SK-N-SH (cell line): ENCODE results near the gene DSG2. TPM values are rescaled to one million over a fixed set of nuclear protein-coding genes. Genes with fewer than 3 reads are reported as not detected.

Source experiments
- CTCF ChIA-PET: fragments of 300-600, 350-600 bp; formaldehyde crosslinking; extraction: SDS; loops from one replicate; lab custom pipeline; 2021; lab: Yijun Ruan, JAX
- POLR2A ChIA-PET: fragments of 350-600 bp; sonication (Branson Sonifier 250); formaldehyde crosslinking; extraction: SDS; loops from one replicate; lab custom pipeline; 2020; ENCODE audit warnings: antibody characterized with exemption, inconsistent platforms; lab: Yijun Ruan, JAX
- DNase-seq: peaks from one replicate; pipeline ENCODE4 v3.0.0; 2012
- H2AFZ ChIP-seq: fragments of 200-600 bp; sonication (generic); 2 replicates; pipeline ENCODE4 v1.8.1; 2016; ENCODE audit warnings: antibody characterized with exemption, mild to moderate bottlenecking, low read depth
- H3F3A ChIP-seq: fragments of 200-600 bp; sonication (generic); replicated peaks from 2 replicates; pipeline ENCODE3; 2016; ENCODE audit warnings: antibody characterized with exemption, mild to moderate bottlenecking; ENCODE audit not compliant: insufficient read depth
- H3K27ac ChIP-seq, 2 experiments: fragments of 200-500 bp in 1 of 2; fragments of 200-600 bp in 1 of 2; sonication (Bioruptor generic) in 1 of 2; sonication (generic), shearing (Covaris generic) in 1 of 2; 2 replicates each; pipeline versions ENCODE4 v1.5.1 to v1.6.1; 2014 to 2016; ENCODE audit warnings: low read depth in 2 of 2, inconsistent platforms in 1 of 2, low read length in 1 of 2, mild to moderate bottlenecking in 1 of 2, mixed read lengths in 1 of 2
- H3K27me3 ChIP-seq: fragments of 200-600 bp; sonication (generic), shearing (Covaris generic); 2 replicates; pipeline ENCODE4 v1.6.1; 2016; ENCODE audit warnings: mixed run types; ENCODE audit not compliant: insufficient read depth
- H3K36me3 ChIP-seq, 2 experiments: fragments of 200-500 bp in 1 of 2; fragments of 200-600 bp in 1 of 2; sonication (Bioruptor generic) in 1 of 2; sonication (generic) in 1 of 2; replicated peaks in 1 of 2; 2 replicates each; pipeline versions ENCODE3 to v1.5.1; 2014 to 2016; ENCODE audit warnings: low read length in 1 of 2, mild to moderate bottlenecking in 1 of 2; ENCODE audit not compliant: insufficient read depth in 2 of 2, control insufficient read depth in 1 of 2
- H3K4me1 ChIP-seq, 2 experiments: fragments of 200-500 bp in 1 of 2; fragments of 200-600 bp in 1 of 2; sonication (Bioruptor generic) in 1 of 2; sonication (generic), shearing (Covaris generic) in 1 of 2; 2 replicates each; pipeline versions ENCODE4 v1.5.1 to v1.6.1; 2014 to 2016; ENCODE audit warnings: low read depth in 1 of 2, low read length in 1 of 2, mixed run types in 1 of 2; ENCODE audit not compliant: insufficient read depth in 2 of 2, control insufficient read depth in 1 of 2
- H3K4me2 ChIP-seq: fragments of 200-600 bp; sonication (generic), shearing (Covaris generic); 2 replicates; pipeline ENCODE4 v1.6.1; 2017; ENCODE audit warnings: mixed run types
- H3K4me3 ChIP-seq, 2 experiments: fragments of 200-500 bp in 1 of 2; fragments of 200-600 bp in 1 of 2; sonication (Bioruptor generic) in 1 of 2; sonication (generic), shearing (Covaris generic) in 1 of 2; 2 replicates each; pipeline versions ENCODE4 v1.5.1 to v1.8.1; 2014 to 2016; ENCODE audit warnings: low read depth in 2 of 2, inconsistent platforms in 1 of 2, low read length in 1 of 2, mild to moderate bottlenecking in 1 of 2, mixed read lengths in 1 of 2, moderate library complexity in 1 of 2
- H3K79me2 ChIP-seq: fragments of 200-600 bp; sonication (generic); 2 replicates; pipeline ENCODE4 v1.8.1; 2017; ENCODE audit warnings: mild to moderate bottlenecking; ENCODE audit not compliant: insufficient read depth
- H3K9ac ChIP-seq: fragments of 200-600 bp; sonication (generic); 2 replicates; pipeline ENCODE4 v1.6.1; 2017; ENCODE audit warnings: mixed run types
- H3K9me2 ChIP-seq: fragments of 200-600 bp; sonication (generic); 2 replicates; pipeline ENCODE4 v1.6.1; 2017; ENCODE audit warnings: mixed run types
- H3K9me3 ChIP-seq: fragments of 200-600 bp; sonication (generic); 2 replicates; pipeline ENCODE4 v1.6.1; 2017; ENCODE audit warnings: mixed run types, mild to moderate bottlenecking, moderate library complexity
- H4K20me1 ChIP-seq: fragments of 200-600 bp; sonication (generic); 2 replicates; pipeline ENCODE4 v1.6.1; 2017; ENCODE audit warnings: mild to moderate bottlenecking, mixed run types; ENCODE audit not compliant: insufficient read depth
- CTCF ChIP-seq: fragments of 200-600 bp; sonication (generic); IDR thresholded peaks from 2 replicates; pipeline ENCODE4 v1.6.1; 2017; ENCODE audit warnings: antibody characterized with exemption, mild to moderate bottlenecking, moderate library complexity
- ELF1 ChIP-seq: IDR thresholded peaks from 2 replicates; pipeline ENCODE4 v1.4.0; 2012
- EP300 ChIP-seq, 2 experiments: IDR thresholded peaks; 2 replicates each; pipeline versions ENCODE4 v1.4.0 to v1.6.1; 2012; ENCODE audit warnings: borderline replicate concordance in 1 of 2, low read depth in 1 of 2, low read length in 1 of 2
- FOSL2 ChIP-seq: IDR thresholded peaks from 2 replicates; pipeline ENCODE4 v1.4.0; 2012; ENCODE audit warnings: low read depth, mild to moderate bottlenecking, moderate library complexity, borderline replicate concordance
- FOXM1 ChIP-seq: IDR thresholded peaks from 2 replicates; pipeline ENCODE4 v1.4.0; 2012; ENCODE audit warnings: low read depth, mild to moderate bottlenecking
- GABPA ChIP-seq: IDR thresholded peaks from 2 replicates; pipeline ENCODE4 v1.4.0; 2012; ENCODE audit warnings: low read depth, mild to moderate bottlenecking
- IRF3 ChIP-seq: fragments of 150-350 bp; IDR thresholded peaks from 2 replicates; pipeline ENCODE4 v1.6.1; 2016; ENCODE audit warnings: mild to moderate bottlenecking, low read depth, low read length
- MAX ChIP-seq: IDR thresholded peaks from 2 replicates; pipeline ENCODE4 v1.4.0; 2012; ENCODE audit warnings: low read depth
- MEF2A ChIP-seq: IDR thresholded peaks from 2 replicates; pipeline ENCODE4 v1.4.0; 2012; ENCODE audit warnings: low read depth, borderline replicate concordance
- MXI1 ChIP-seq: IDR thresholded peaks from 2 replicates; pipeline ENCODE4 v1.6.1; 2012; ENCODE audit warnings: mild to moderate bottlenecking, low read depth, low read length, improper control_type of control experiment
- NFIC ChIP-seq: IDR thresholded peaks from 2 replicates; pipeline ENCODE4 v1.4.0; 2012; ENCODE audit warnings: borderline replicate concordance
- NRF1 ChIP-seq: IDR thresholded peaks from 2 replicates; pipeline ENCODE4 v1.6.1; 2012; ENCODE audit warnings: low read depth, mild to moderate bottlenecking, low read length
- PBX3 ChIP-seq: IDR thresholded peaks from 2 replicates; pipeline ENCODE4; 2012
- RAD21 ChIP-seq: IDR thresholded peaks from 2 replicates; pipeline ENCODE4 v1.6.1; 2012; ENCODE audit warnings: mild to moderate bottlenecking, low read length
- RCOR1 ChIP-seq: fragments of 150-350 bp; IDR thresholded peaks from 2 replicates; pipeline ENCODE4 v1.6.1; 2017; ENCODE audit warnings: antibody characterized with exemption, low read length
- RXRA ChIP-seq: IDR thresholded peaks from 2 replicates; pipeline ENCODE4 v1.4.0; 2012; ENCODE audit warnings: low read depth, mild to moderate bottlenecking, borderline replicate concordance
- SMC3 ChIP-seq: IDR thresholded peaks from 2 replicates; pipeline ENCODE4 v1.6.1; 2012; ENCODE audit warnings: low read depth, low read length, improper control_type of control experiment
- TAF1 ChIP-seq: IDR thresholded peaks from 2 replicates; pipeline ENCODE4 v1.6.1; 2012; ENCODE audit warnings: low read depth, mild to moderate bottlenecking, low read length, moderate library complexity, borderline replicate concordance
- TCF12 ChIP-seq: IDR thresholded peaks from 2 replicates; pipeline ENCODE4 v1.4.0; 2012
- TEAD4 ChIP-seq: IDR thresholded peaks from 2 replicates; pipeline ENCODE4 v1.4.0; 2012; ENCODE audit warnings: mild to moderate bottlenecking, borderline replicate concordance; ENCODE audit not compliant: insufficient read depth
- YY1 ChIP-seq: IDR thresholded peaks from 2 replicates; pipeline ENCODE4 v1.4.0; 2012; ENCODE audit warnings: low read depth, mild to moderate bottlenecking
- WGBS: methylation state at CpG from one replicate; pipeline ENCODE4 v1.1.6; 2017; ENCODE audit warnings: low lambda C conversion rate; 5-methylcytosine and 5-hydroxymethylcytosine counted together
- polyA plus RNA-seq, 3 experiments: library from polyadenylated mRNA; depleted of rRNA; stranded (reverse); fragments of >200 nt; gene quantifications; 2 replicates each; pipeline ENCODE4 v1.2.3, GENCODE V29; 2012
- TF ChIP-seq, protein P1 (sequence below): fragments of 150-350 bp; IDR thresholded peaks from 2 replicates; pipeline ENCODE4 v1.6.1; 2017; ENCODE audit warnings: antibody characterized with exemption, low read length, low read depth, borderline replicate concordance

DSG2 gene
- polyA plus RNA-seq, 1 of the 3 experiments (the other 2 are of a cell fraction), result not detected

DNA sequence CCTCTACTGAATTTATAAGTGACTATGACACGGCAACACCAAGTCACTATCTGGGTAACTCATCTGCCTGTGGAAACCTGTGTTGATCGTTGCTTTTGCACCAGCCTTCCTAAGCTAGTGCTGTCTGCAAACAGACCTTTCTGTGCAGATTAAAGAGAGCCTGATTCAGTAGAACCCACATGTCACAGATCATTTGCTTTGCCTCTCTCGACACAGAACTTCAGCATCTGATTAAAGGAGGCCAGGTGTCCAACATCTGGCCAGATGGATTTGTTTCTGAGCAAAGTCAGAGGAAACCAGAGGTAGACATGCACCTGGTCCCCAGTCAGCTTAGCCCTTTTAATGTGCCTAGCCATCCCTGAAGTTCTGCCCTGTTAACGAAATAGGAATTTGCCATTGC lies 78.7 kb downstream of the DSG2 start:
- Histone ChIP-seq H2AFZ (no peak overlapping the region), H3K4me1 (no peaks in the 10 kb centered on the region; a peak in 1 of 4 replicates), H3K27ac (no peak overlapping the region), H3K4me2 (no peak overlapping the region), H3K27me3 (no peaks in the 10 kb centered on the region), H3F3A (no peaks in the 10 kb centered on the region), H3K9me3 (no peaks in the 10 kb centered on the region), H4K20me1 (no peaks in the 10 kb centered on the region), H3K4me3 (no peak overlapping the region), H3K79me2 (no peaks in the 10 kb centered on the region), H3K9ac (no peak overlapping the region), H3K36me3 (no peaks in the 10 kb centered on the region), H3K9me2 (no peaks in the 10 kb centered on the region)
- POLR2A ChIA-PET, result no interaction called here
- no peak for DNase-seq
- TF ChIP-seq YY1 (no peak), SMC3 (no peak), EP300 (IDR thresholded peaks at IDR 0.05; ENCODE audit: borderline replicate concordance in 1 of 2, low read depth in 1 of 2, low read length in 1 of 2) (no peak), PBX3 (no peak), TAF1 (no peak), MEF2A (no peak), MXI1 (no peak), FOXM1 (no peak), ELF1 (no peak), CTCF (no peak), TCF12 (no peak), RAD21 (no peak), IRF3 (no peak), NFIC (no peak)
- CTCF ChIA-PET, result interaction anchor here (0.7 to 2.2 kb wide), 3 partner anchors 11 to 146 kb away, joined by 3 to 8 read pairs (median 5); no protein-coding TSS in a partner anchor
- 40% methylated on average over 4 of the region's 4 CpGs for WGBS

GRCh38 chr18:31577195-31577594 lies 79.2 kb downstream of the DSG2 start:
- ChIA-PET POLR2A (no interaction called here), CTCF (interaction anchor here (2.2 kb wide), 1 partner anchor 12 kb away, joined by 8 read pairs; no protein-coding TSS in a partner anchor)
- H3K4me1 ChIP-seq, result no peaks in the 10 kb centered on the region; a peak in 2 of 4 replicates
- no peak overlapping the region for H3K4me2 ChIP-seq
- no peak overlapping the region for H3K4me3 ChIP-seq
- no peaks in the 10 kb centered on the region for H4K20me1 ChIP-seq
- H3K9me2 ChIP-seq, result no peaks in the 10 kb centered on the region
- 79% methylated on average over 1 of the region's 1 CpG for WGBS
- H3K27ac ChIP-seq, result no peak overlapping the region
- H3K9ac ChIP-seq, result no peak overlapping the region
- H3K27me3 ChIP-seq, result no peaks in the 10 kb centered on the region
- no peaks in the 10 kb centered on the region for H3K79me2 ChIP-seq
- H3K36me3 ChIP-seq, result no peaks in the 10 kb centered on the region
- peaks cover 3% of the 10 kb centered on the region for H3F3A ChIP-seq
- no peak overlapping the region for H2AFZ ChIP-seq
- no peaks in the 10 kb centered on the region for H3K9me3 ChIP-seq
- no peak for DNase-seq
- TF ChIP-seq RCOR1, result no peak
- TF ChIP-seq GABPA, result no peak
- TF ChIP-seq MAX, result no peak
- no peak for TF ChIP-seq NRF1
- no peak for TF ChIP-seq MXI1
- no peak for TF ChIP-seq RXRA
- TF ChIP-seq FOSL2, result no peak
- TF ChIP-seq, protein P1, sequence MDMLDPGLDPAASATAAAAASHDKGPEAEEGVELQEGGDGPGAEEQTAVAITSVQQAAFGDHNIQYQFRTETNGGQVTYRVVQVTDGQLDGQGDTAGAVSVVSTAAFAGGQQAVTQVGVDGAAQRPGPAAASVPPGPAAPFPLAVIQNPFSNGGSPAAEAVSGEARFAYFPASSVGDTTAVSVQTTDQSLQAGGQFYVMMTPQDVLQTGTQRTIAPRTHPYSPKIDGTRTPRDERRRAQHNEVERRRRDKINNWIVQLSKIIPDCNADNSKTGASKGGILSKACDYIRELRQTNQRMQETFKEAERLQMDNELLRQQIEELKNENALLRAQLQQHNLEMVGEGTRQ, result no peak
- TF ChIP-seq TEAD4, result no peak
- no peak for TF ChIP-seq SMC3
- TF ChIP-seq TAF1, result no peak
